Measurements from ENCODE around the gene FSD1L. TPM values are rescaled to one million over a fixed set of nuclear protein-coding genes. Genes with fewer than 3 reads are reported as not detected.

The FSD1L gene
- polyA plus RNA-seq, 1 of the 3 experiments (the other 2 are of a cell fraction): 0.76 TPM

DNA sequence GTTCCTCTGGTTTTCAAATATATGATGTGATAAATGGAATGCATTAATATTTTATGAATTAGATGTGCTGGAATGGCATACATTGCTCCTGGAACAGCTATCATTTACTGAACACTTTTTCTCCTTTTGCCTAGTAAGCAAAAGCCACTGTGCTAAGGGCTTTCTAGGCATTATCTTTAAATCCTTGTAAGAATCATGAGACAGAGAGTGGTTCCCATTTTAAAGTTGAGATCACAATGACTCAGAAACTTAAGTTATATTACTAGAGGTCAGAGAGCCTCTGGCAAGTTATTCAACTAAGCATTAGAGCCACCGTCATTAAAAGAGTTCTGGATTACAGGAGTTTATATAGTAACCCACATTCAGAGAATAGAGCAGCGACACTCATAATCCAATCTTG lies 26.7 kb upstream of the FSD1L start:
- Histone ChIP-seq H3K36me3 (replicated peaks in 1 of 2; ENCODE audit: control insufficient read depth in 1 of 2, insufficient read depth in 2 of 2, low read length in 1 of 2) (no peaks in the 10 kb centered on the region), H3K79me2 (ENCODE audit: insufficient read depth) (no peaks in the 10 kb centered on the region), H4K20me1 (ENCODE audit: insufficient read depth) (no peaks in the 10 kb centered on the region), H3K9me3 (no peaks in the 10 kb centered on the region), H3K4me2 (no peak overlapping the region), H3F3A (replicated peaks; ENCODE audit: insufficient read depth) (no peaks in the 10 kb centered on the region), H3K9ac (no peak overlapping the region), H3K27ac (ENCODE audit: low read depth in 2 of 2, low read length in 1 of 2) (no peak overlapping the region), H3K27me3 (ENCODE audit: insufficient read depth) (no peaks in the 10 kb centered on the region), H3K4me3 (ENCODE audit: low read depth in 2 of 2, low read length in 1 of 2) (no peak overlapping the region), H3K9me2 (no peaks in the 10 kb centered on the region), H2AFZ (ENCODE audit: low read depth) (no peak overlapping the region), H3K4me1 (ENCODE audit: control insufficient read depth in 1 of 2, insufficient read depth in 2 of 2, low read depth in 1 of 2, low read length in 1 of 2) (no peaks in the 10 kb centered on the region)
- 93% methylated on average over 2 of the region's 2 CpGs for WGBS (ENCODE audit: low lambda C conversion rate)
- TF ChIP-seq, protein P1, sequence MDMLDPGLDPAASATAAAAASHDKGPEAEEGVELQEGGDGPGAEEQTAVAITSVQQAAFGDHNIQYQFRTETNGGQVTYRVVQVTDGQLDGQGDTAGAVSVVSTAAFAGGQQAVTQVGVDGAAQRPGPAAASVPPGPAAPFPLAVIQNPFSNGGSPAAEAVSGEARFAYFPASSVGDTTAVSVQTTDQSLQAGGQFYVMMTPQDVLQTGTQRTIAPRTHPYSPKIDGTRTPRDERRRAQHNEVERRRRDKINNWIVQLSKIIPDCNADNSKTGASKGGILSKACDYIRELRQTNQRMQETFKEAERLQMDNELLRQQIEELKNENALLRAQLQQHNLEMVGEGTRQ (IDR thresholded peaks at IDR 0.05; ENCODE audit: borderline replicate concordance, low read depth, low read length): no peak
- no peak for TF ChIP-seq MXI1 (IDR thresholded peaks at IDR 0.05; ENCODE audit: low read depth, low read length)
- TF ChIP-seq YY1 (IDR thresholded peaks at IDR 0.05; ENCODE audit: low read depth): no peak
- no peak for TF ChIP-seq RCOR1 (IDR thresholded peaks at IDR 0.05; ENCODE audit: low read length)
- TF ChIP-seq, protein P2, sequence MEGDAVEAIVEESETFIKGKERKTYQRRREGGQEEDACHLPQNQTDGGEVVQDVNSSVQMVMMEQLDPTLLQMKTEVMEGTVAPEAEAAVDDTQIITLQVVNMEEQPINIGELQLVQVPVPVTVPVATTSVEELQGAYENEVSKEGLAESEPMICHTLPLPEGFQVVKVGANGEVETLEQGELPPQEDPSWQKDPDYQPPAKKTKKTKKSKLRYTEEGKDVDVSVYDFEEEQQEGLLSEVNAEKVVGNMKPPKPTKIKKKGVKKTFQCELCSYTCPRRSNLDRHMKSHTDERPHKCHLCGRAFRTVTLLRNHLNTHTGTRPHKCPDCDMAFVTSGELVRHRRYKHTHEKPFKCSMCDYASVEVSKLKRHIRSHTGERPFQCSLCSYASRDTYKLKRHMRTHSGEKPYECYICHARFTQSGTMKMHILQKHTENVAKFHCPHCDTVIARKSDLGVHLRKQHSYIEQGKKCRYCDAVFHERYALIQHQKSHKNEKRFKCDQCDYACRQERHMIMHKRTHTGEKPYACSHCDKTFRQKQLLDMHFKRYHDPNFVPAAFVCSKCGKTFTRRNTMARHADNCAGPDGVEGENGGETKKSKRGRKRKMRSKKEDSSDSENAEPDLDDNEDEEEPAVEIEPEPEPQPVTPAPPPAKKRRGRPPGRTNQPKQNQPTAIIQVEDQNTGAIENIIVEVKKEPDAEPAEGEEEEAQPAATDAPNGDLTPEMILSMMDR (IDR thresholded peaks at IDR 0.05): no peak
- TF ChIP-seq, protein P3, sequence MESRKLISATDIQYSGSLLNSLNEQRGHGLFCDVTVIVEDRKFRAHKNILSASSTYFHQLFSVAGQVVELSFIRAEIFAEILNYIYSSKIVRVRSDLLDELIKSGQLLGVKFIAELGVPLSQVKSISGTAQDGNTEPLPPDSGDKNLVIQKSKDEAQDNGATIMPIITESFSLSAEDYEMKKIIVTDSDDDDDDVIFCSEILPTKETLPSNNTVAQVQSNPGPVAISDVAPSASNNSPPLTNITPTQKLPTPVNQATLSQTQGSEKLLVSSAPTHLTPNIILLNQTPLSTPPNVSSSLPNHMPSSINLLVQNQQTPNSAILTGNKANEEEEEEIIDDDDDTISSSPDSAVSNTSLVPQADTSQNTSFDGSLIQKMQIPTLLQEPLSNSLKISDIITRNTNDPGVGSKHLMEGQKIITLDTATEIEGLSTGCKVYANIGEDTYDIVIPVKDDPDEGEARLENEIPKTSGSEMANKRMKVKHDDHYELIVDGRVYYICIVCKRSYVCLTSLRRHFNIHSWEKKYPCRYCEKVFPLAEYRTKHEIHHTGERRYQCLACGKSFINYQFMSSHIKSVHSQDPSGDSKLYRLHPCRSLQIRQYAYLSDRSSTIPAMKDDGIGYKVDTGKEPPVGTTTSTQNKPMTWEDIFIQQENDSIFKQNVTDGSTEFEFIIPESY (IDR thresholded peaks at IDR 0.05; ENCODE audit: borderline replicate concordance, low read depth): no peak
- no peak for TF ChIP-seq NRF1 (IDR thresholded peaks at IDR 0.05; ENCODE audit: low read depth, low read length)
- TF ChIP-seq EP300 (IDR thresholded peaks at IDR 0.05; ENCODE audit: borderline replicate concordance in 1 of 2, low read depth in 1 of 2, low read length in 1 of 2): no peak
- TF ChIP-seq SMC3 (IDR thresholded peaks at IDR 0.05; ENCODE audit: low read depth, low read length): no peak
- TF ChIP-seq NFIC (IDR thresholded peaks at IDR 0.05; ENCODE audit: borderline replicate concordance): no peak
- TF ChIP-seq SIN3A (IDR thresholded peaks at IDR 0.05; ENCODE audit: borderline replicate concordance, low read depth, low read length): no peak
- TF ChIP-seq ELF1 (IDR thresholded peaks at IDR 0.05): no peak
- TF ChIP-seq RXRA (IDR thresholded peaks at IDR 0.05; ENCODE audit: borderline replicate concordance, low read depth): no peak
- no peak for TF ChIP-seq TEAD4 (IDR thresholded peaks at IDR 0.05; ENCODE audit: borderline replicate concordance, insufficient read depth)
- TF ChIP-seq, protein P4, sequence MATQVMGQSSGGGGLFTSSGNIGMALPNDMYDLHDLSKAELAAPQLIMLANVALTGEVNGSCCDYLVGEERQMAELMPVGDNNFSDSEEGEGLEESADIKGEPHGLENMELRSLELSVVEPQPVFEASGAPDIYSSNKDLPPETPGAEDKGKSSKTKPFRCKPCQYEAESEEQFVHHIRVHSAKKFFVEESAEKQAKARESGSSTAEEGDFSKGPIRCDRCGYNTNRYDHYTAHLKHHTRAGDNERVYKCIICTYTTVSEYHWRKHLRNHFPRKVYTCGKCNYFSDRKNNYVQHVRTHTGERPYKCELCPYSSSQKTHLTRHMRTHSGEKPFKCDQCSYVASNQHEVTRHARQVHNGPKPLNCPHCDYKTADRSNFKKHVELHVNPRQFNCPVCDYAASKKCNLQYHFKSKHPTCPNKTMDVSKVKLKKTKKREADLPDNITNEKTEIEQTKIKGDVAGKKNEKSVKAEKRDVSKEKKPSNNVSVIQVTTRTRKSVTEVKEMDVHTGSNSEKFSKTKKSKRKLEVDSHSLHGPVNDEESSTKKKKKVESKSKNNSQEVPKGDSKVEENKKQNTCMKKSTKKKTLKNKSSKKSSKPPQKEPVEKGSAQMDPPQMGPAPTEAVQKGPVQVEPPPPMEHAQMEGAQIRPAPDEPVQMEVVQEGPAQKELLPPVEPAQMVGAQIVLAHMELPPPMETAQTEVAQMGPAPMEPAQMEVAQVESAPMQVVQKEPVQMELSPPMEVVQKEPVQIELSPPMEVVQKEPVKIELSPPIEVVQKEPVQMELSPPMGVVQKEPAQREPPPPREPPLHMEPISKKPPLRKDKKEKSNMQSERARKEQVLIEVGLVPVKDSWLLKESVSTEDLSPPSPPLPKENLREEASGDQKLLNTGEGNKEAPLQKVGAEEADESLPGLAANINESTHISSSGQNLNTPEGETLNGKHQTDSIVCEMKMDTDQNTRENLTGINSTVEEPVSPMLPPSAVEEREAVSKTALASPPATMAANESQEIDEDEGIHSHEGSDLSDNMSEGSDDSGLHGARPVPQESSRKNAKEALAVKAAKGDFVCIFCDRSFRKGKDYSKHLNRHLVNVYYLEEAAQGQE (IDR thresholded peaks at IDR 0.05; ENCODE audit: low read depth, low read length): no peak
- no peak for TF ChIP-seq GABPA (IDR thresholded peaks at IDR 0.05; ENCODE audit: low read depth)
- ChIA-PET POLR2A (no interaction called here), CTCF (no interaction called here)
- no peak for DNase-seq

Data from SK-N-SH (cell line).